ENCODE data around the gene F7. TPM values are rescaled to one million over a fixed set of nuclear protein-coding genes. Genes with fewer than 3 reads are reported as not detected.

F7 gene
- total RNA-seq, 2 experiments from 2014 or later, result 0.29 to 0.56 TPM

DNA sequence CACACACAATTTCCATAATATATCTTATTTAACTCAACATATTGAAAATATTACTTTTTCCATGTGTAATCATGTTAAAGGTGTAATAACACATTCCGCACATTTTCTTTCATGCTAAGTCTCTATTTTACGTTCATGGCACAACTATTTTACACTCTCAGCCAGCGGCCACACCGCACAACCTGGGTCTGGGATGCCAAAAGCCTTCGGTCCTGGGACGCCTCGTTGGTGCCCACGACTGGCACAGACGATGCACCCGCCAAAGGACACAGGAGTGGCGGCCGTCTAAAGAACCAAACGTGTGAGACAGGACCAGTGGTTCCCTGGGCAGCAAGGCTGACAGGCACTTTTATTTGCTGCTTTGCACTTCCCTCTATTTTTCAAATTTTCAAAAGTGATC is 42.8 kb downstream of the F7 start:
- POLR2A ChIA-PET, result no interaction called here
- H3K27me3 Mint-ChIP-seq, result peaks cover 2% of the 10 kb centered on the region
- H3K9me3 Mint-ChIP-seq, result peaks cover 8% of the 10 kb centered on the region
- no peak overlapping the region for H3K27ac Mint-ChIP-seq
- DNase-seq, result peak; percentile 1
- CTCF ChIA-PET, result no interaction called here
- H3K36me3 Mint-ChIP-seq, result peaks cover 3% of the 10 kb centered on the region
- peaks cover 19% of the 10 kb centered on the region for H3K4me1 Mint-ChIP-seq (ENCODE audit: low read depth)
- no peak overlapping the region for H3K4me3 Mint-ChIP-seq
- intact Hi-C loops (cut with micrococcal nuclease), result no loop called here

DNA sequence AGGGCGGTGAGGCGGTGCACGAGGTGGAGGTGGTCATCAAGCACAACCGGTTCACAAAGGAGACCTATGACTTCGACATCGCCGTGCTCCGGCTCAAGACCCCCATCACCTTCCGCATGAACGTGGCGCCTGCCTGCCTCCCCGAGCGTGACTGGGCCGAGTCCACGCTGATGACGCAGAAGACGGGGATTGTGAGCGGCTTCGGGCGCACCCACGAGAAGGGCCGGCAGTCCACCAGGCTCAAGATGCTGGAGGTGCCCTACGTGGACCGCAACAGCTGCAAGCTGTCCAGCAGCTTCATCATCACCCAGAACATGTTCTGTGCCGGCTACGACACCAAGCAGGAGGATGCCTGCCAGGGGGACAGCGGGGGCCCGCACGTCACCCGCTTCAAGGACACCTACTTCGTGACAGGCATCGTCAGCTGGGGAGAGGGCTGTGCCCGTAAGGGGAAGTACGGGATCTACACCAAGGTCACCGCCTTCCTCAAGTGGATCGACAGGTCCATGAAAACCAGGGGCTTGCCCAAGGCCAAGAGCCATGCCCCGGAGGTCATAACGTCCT is 43.4 kb downstream of the F7 start:
- Mint-ChIP-seq H3K4me1 (ENCODE audit: low read depth) (peaks cover 20% of the 10 kb centered on the region), H3K27me3 (peaks cover 2% of the 10 kb centered on the region), H3K27ac (no peak overlapping the region), H3K9me3 (peaks cover 8% of the 10 kb centered on the region), H3K36me3 (peaks cover 3% of the 10 kb centered on the region), H3K4me3 (no peak overlapping the region)
- ChIA-PET POLR2A (no interaction called here), CTCF (no interaction called here)
- DNase-seq, result peak; percentile 2
- intact Hi-C loops (cut with micrococcal nuclease), result no loop called here

DNA sequence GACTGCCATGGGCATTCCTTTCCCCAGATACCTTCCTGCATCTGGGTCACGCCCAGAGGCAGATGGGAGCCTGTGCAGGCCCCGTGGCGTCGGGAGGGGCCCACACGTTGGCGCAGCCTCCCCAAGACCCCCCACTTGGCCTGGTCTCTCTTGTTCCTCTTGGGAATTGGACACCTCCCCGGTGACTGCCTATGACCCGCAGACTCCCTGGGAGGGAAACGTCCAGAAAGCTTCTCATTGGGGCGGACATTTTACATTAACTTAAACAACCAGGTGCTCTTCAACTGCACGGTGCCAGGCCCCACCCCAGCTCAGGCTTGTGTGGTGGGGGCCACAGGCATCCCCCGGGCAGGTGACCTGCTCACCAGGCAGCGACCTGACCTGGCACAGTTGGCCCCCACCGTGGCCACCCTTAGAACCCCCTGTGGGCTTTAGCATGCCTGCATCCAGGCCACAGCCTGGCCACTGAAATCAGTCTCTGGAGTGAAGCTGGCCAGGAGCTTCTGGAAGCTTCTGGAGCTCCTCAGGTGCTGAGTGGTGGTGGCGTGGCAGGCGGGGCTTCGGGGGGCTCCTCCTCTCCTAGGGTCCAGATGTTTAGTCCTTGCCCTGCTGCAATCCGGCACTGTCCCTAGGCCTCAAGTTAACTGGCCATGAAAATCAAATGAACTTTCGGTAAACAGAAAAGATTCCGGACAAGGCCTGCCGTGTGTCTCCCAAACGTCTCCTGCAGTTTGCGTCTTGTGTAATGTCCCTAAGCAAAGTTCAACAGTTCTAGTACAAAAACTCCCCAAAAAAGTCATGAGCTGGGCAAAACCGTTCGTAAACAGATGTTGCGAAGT is 44.3 kb downstream of the F7 start:
- no peak overlapping the region for H3K4me3 Mint-ChIP-seq
- intact Hi-C loops (cut with micrococcal nuclease), result loop anchor here (10.0 kb wide), 1 partner anchor 185 kb away; the partner anchor contains the start of gene MCF2L
- POLR2A ChIA-PET, result no interaction called here
- DNase-seq, result peak; percentile 3
- peaks cover 9% of the 10 kb centered on the region for H3K9me3 Mint-ChIP-seq
- peaks cover 3% of the 10 kb centered on the region for H3K36me3 Mint-ChIP-seq
- CTCF ChIA-PET, result no interaction called here
- peaks cover 20% of the 10 kb centered on the region for H3K4me1 Mint-ChIP-seq (ENCODE audit: low read depth)
- H3K27me3 Mint-ChIP-seq, result peaks cover 2% of the 10 kb centered on the region
- H3K27ac Mint-ChIP-seq, result no peak overlapping the region

DNA sequence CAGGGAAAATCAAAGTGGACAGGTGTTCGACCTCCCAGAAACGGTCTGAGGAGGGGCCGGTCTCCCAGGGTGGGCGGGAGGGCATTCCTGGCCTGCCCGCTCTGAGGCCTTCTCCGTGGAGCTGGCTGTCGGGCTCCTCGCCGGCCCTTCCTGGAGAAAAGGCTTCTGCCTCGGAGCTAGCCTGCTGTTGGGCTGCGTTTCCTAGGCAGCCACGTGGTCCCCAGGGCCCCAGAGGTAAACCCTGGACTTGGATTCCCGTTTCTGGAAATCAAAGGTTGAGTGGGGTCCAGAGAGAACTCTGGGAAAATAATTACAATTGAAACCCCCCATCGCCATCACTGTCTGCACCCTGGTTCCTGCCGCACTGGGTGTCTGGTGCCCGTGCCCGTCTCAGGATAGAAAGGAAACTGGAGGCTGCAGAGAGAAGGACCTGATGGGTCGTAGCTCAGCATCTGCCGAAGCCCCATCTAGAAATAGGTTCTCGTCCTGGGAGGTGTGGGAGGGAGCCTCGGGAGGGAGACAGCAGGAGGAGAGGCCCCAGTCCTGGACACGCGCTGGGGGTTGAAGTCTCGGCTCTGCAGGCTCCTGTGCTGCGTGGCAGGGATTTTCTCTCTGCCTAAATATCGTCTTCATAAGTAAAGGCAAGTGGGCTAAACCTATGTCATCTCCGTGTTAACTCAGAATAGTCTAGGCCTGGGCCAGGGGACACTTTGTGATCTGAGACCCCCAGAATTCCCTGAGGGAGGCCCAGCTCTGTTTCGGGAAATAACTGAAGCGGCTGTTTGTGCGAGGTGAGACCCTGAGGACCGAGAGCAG is 45.2 kb downstream of the F7 start:
- peak; percentile 7 for DNase-seq
- POLR2A ChIA-PET, result no interaction called here
- peaks cover 2% of the 10 kb centered on the region for H3K27me3 Mint-ChIP-seq
- intact Hi-C loops (cut with micrococcal nuclease), result loop anchor here (10.0 kb wide), 1 partner anchor 186 kb away; the partner anchor contains the start of gene MCF2L
- no peak overlapping the region for H3K4me3 Mint-ChIP-seq
- CTCF ChIA-PET, result no interaction called here
- H3K36me3 Mint-ChIP-seq, result peaks cover 4% of the 10 kb centered on the region
- no peak overlapping the region for H3K27ac Mint-ChIP-seq
- H3K4me1 Mint-ChIP-seq (ENCODE audit: low read depth), result peaks cover 17% of the 10 kb centered on the region
- H3K9me3 Mint-ChIP-seq, result peaks cover 13% of the 10 kb centered on the region

DNA sequence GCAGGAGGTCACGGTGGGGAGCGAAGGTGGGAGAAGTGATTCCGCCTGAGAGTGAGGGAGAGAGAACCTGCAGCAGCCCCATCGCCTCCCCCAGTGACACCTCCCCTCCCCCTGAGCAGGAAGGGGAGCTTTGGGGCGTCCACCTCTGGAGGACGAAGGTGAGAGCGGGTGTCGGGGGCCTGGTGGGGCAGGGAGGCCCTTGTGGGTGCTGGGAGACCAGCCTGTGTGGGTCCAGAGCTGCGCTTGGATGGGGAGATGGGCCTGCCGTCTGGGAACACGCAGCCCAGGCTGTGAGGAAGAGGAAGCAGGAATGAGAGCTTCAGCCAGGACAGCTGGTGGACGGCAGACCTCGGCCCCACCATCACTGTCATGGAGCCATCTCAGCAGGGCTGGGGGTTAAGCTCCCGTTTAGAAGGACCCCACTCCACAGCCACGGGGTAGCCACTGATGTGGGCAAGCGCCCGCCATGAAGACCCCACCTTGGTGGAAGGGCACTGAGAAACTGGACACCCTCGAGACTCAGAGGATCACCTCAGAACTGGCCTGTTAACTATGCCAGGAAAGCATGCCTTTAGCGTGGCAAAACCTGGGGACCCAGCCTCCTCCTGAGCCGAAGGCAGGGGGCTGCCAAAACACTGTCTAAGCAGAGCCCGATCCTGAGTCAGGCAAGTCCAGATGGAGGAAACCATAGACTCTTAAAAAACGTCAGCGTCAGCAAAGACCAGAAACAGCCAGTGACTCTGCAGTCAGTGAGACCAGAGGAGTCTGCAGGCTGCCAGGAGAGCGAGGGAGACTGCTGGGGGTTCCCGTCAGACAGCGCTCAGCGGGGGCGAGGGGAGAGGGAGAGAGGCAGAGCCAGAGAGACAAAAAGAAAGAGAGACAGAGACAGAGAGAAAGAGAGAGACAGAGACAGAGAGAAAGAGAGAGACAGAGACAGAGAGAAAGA is 46.4 kb downstream of the F7 start:
- Mint-ChIP-seq H3K27me3 (peaks cover 2% of the 10 kb centered on the region), H3K9me3 (peaks cover 17% of the 10 kb centered on the region), H3K4me1 (ENCODE audit: low read depth) (peaks cover 16% of the 10 kb centered on the region), H3K36me3 (peaks cover 4% of the 10 kb centered on the region), H3K4me3 (peak overlapping the region; percentile 55), H3K27ac (no peak overlapping the region)
- ChIA-PET CTCF (no interaction called here), POLR2A (no interaction called here)
- intact Hi-C loops (cut with micrococcal nuclease), result loop anchor here (2.0 to 10.0 kb wide), 3 partner anchors 57 to 187 kb away; partner anchors contain the start of genes CUL4A, LAMP1, MCF2L and PCID2
- DNase-seq, result peak; percentile 43

DNA sequence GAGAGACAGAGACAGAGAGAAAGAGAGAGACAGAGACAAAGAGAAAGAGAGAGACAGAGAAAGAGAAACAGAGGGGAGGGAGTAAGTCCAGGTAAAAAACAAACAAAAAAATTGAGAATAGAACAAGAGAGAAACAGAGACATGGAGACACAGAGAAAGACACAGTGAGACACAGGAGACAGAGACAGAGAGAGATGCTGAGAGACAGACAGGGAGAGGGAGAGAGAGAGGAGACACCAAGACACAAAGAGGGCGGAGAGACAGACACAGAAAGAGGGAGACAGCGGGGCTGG is 47.0 kb downstream of the F7 start:
- intact Hi-C loops (cut with micrococcal nuclease), result loop anchor here (2.0 to 10.0 kb wide), 3 partner anchors 56 to 188 kb away; partner anchors contain the start of genes CUL4A, LAMP1, MCF2L and PCID2
- POLR2A ChIA-PET, result no interaction called here
- CTCF ChIA-PET, result no interaction called here
- peak overlapping the region; percentile 55 for H3K4me3 Mint-ChIP-seq
- H3K27me3 Mint-ChIP-seq, result peaks cover 2% of the 10 kb centered on the region
- H3K27ac Mint-ChIP-seq, result no peak overlapping the region
- peaks cover 4% of the 10 kb centered on the region for H3K36me3 Mint-ChIP-seq
- peaks cover 17% of the 10 kb centered on the region for H3K9me3 Mint-ChIP-seq
- H3K4me1 Mint-ChIP-seq (ENCODE audit: low read depth), result peaks cover 16% of the 10 kb centered on the region
- DNase-seq, result no peak

DNA sequence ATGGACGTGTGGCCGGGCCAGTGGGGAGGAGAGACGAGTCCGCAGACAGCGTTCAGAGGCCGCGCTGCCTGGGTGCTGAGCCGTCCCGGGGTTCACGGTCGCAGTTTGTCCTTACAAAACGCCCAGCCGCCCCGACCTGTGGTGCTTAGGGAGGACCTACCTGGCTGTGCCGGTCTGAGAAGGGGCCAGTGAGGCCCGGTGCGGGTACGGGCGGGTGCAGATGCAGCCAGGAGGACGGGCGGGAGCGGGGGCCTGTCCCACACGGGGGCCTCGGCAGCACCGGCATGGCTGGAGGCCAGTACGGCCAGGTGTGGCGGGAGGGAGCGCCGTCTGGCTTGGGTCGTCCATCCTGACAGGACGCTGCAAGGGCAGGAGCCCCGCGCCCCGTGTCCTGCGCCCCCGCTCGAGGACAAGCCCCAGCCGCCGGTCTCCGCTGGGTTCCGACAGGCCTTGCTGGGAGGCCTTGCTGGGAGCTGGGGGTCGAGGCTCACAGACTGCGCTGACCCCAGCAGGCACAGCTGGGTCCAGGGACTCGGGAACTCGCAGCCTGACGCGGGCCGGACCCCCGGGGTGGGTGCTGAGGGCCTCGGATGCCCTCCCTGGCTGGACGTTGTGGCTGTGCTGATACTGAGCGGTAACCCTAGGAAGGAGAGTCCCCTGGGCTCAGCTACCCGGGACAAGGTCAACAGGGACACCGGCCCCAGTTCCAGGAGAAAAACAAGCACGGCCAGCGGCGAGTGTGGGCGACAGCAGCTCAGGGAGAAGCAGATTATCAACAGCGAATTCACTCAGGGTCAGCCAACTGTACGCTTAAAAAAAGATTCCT is 47.6 kb downstream of the F7 start:
- ChIA-PET CTCF (no interaction called here), POLR2A (no interaction called here)
- H3K4me3 Mint-ChIP-seq, result peak overlapping the region; percentile 69
- H3K36me3 Mint-ChIP-seq, result peaks cover 4% of the 10 kb centered on the region
- peaks cover 2% of the 10 kb centered on the region for H3K27me3 Mint-ChIP-seq
- peak; percentile 27 for DNase-seq
- H3K4me1 Mint-ChIP-seq (ENCODE audit: low read depth), result peaks cover 16% of the 10 kb centered on the region
- peaks cover 17% of the 10 kb centered on the region for H3K9me3 Mint-ChIP-seq
- H3K27ac Mint-ChIP-seq, result peak overlapping the region; percentile 14
- intact Hi-C loops (cut with micrococcal nuclease), result loop anchor here (2.0 to 10.0 kb wide), 3 partner anchors 56 to 188 kb away; partner anchors contain the start of genes CUL4A, LAMP1, MCF2L and PCID2

DNA sequence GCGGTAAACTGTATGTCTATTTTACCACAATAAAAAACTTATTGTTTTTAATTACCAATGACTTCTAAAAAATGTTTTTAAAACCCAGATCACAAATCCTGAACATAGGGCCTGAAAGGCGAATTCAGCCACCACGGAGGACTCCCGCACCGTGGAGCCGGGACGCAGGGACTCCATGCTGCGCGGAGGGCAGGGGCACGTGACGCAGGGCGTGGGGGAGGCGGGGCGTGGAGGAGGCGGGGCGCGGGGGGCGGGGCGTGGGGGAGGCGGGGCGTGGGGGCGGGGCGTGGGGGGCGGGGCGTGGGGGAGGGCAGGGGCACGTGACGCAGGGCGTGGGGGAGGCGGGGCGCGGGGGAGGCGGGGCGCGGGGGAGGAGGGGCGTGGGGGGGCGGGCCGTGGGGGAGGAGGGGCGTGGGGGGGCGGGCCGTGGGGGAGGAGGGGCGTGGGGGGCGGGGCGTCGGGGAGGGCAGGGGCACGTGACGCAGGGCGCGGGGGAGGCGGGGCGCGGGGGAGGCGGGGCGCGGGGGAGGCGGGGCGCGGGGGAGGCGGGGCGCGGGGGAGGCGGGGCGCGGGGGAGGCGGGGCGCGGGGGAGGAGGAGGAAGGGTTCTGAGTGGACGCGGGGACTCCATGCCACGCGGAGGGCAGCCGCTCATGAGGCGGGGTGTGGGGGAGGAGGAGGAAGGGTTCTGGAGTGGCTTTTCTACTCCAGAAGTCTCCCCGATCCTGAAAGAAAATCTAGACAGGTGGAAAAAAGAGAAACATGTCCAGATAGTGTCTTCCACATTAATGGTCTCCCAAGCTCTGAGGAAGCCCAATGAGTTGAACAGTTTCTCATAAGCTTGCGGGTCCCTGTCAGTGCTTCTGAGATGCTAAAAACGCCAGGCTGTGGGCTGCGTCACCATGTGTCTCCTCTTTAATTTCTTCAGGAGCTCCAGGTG is 48.5 kb downstream of the F7 start:
- POLR2A ChIA-PET, result no interaction called here
- intact Hi-C loops (cut with micrococcal nuclease), result loop anchor here (2.0 to 10.0 kb wide), 3 partner anchors 55 to 189 kb away; partner anchors contain the start of genes CUL4A, LAMP1, MCF2L and PCID2
- peaks cover 4% of the 10 kb centered on the region for H3K36me3 Mint-ChIP-seq
- peaks cover 16% of the 10 kb centered on the region for H3K4me1 Mint-ChIP-seq (ENCODE audit: low read depth)
- DNase-seq, result peak; percentile 70
- CTCF ChIA-PET, result no interaction called here
- peak overlapping the region; percentile 69 for H3K4me3 Mint-ChIP-seq
- H3K27me3 Mint-ChIP-seq, result peaks cover 2% of the 10 kb centered on the region
- H3K27ac Mint-ChIP-seq, result peak overlapping the region; percentile 14
- peaks cover 17% of the 10 kb centered on the region for H3K9me3 Mint-ChIP-seq

DNA sequence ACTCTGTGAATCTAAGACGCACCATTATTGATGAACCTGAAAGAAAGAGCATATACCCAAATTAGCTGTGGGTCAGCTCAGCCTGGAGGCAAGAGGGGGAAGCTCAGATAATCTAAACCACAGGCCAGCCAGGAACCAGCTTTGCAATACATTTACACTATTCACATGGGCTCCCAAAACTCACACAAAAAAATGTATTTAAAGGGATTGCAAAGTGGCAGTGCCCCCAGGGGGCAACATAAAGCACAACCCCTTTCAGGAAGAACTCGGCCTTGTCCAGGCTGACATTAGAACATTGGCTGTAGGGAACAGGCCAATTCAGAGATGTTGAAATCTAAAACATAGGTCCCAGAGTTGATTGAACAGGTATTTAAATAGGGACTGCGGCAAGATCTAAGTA is 49.6 kb downstream of the F7 start:
- H3K9me3 Mint-ChIP-seq, result peaks cover 17% of the 10 kb centered on the region
- CTCF ChIA-PET, result no interaction called here
- no peak overlapping the region for H3K4me3 Mint-ChIP-seq
- peaks cover 16% of the 10 kb centered on the region for H3K4me1 Mint-ChIP-seq (ENCODE audit: low read depth)
- POLR2A ChIA-PET, result no interaction called here
- peaks cover 2% of the 10 kb centered on the region for H3K27me3 Mint-ChIP-seq
- DNase-seq, result peak; percentile 7
- no peak overlapping the region for H3K27ac Mint-ChIP-seq
- intact Hi-C loops (cut with micrococcal nuclease), result loop anchor here (10.0 kb wide), 1 partner anchor 190 kb away; the partner anchor contains the start of gene MCF2L
- peaks cover 4% of the 10 kb centered on the region for H3K36me3 Mint-ChIP-seq

DNA sequence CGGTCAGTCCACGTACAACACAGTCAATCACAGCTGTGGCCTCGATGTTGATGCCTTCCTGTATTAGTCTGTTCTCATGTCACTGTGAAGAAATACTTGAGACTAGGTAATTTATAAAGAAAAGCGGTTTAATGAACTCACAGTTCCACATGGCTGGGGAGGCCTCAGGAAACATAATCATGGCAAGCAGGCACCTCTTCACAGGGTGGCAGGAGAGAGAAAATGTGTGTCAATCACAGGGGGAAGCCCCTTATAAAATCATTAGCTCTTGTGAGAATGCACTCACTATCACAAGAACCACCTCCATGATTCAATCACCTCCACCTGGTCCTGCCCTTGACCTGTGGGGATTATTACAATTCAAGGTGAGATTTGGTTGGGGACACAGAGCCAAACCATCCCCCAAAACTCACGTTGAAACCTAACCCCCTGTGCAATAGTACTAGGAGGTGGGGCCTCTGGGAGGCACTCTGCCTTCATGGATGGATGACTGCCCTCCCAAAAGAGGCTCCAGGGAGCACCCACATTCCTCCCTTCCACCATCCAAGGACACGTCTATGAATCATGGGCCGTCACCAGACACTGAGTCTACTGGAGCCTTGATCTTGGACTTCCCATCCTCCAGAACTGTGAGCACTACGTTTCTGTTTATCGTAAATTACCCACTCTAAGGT is 50.5 kb downstream of the F7 start:
- CTCF ChIA-PET, result no interaction called here
- intact Hi-C loops (cut with micrococcal nuclease), result loop anchor here (10.0 kb wide), 1 partner anchor 191 kb away; the partner anchor contains the start of gene MCF2L

More for the DNA sequence above, 50.5 kb downstream of the F7 start:
- H3K36me3 Mint-ChIP-seq, result peaks cover 4% of the 10 kb centered on the region
- POLR2A ChIA-PET, result interaction anchor here (1.1 kb wide), 1 partner anchor 51 kb away, joined by 3 read pairs; no protein-coding TSS in a partner anchor
- H3K27me3 Mint-ChIP-seq, result peaks cover under 1% of the 10 kb centered on the region
- H3K4me3 Mint-ChIP-seq, result no peak overlapping the region
- peaks cover 17% of the 10 kb centered on the region for H3K9me3 Mint-ChIP-seq
- peaks cover 19% of the 10 kb centered on the region for H3K4me1 Mint-ChIP-seq (ENCODE audit: low read depth)
- no peak overlapping the region for H3K27ac Mint-ChIP-seq
- peak; percentile 9 for DNase-seq
